GM23338 (cell line): ENCODE measurements around the gene MPZ. TPM values are rescaled to one million over a fixed set of nuclear protein-coding genes. Genes with fewer than 3 reads are reported as not detected.

Source experiments
- ATAC-seq: fragments of 200-7000 bp; cut with Tn5 transposase; 3 replicates; pipeline ENCODE4 v1.9.1; 2020
- DNase-seq: peaks from one replicate; pipeline ENCODE4 v3.0.0-alpha.2; 2015; ENCODE audit warnings: low spot score
- H2AFZ ChIP-seq: fragments of 200-600 bp; sonication (generic); 2 replicates; pipeline ENCODE4 v1.8.0; 2016; ENCODE audit warnings: antibody characterized with exemption, mild to moderate bottlenecking, moderate library complexity
- H3F3A ChIP-seq: fragments of 200-600 bp; sonication (generic); replicated peaks from 2 replicates; pipeline ENCODE4 v1.8.0; 2017; ENCODE audit warnings: antibody characterized with exemption, mixed run types, low read depth
- H3K27ac ChIP-seq: fragments of 200-600 bp; sonication (generic); 2 replicates; pipeline ENCODE4 v1.6.1; 2016; ENCODE audit warnings: low read depth
- H3K27me3 ChIP-seq: fragments of 200-600 bp; sonication (generic); 2 replicates; pipeline ENCODE4 v1.8.0; 2016; ENCODE audit warnings: mild to moderate bottlenecking, mixed run types, moderate library complexity; ENCODE audit not compliant: insufficient read depth
- H3K36me3 ChIP-seq: fragments of 200-600 bp; sonication (generic); 2 replicates; pipeline ENCODE4 v1.8.0; 2016; ENCODE audit warnings: mild to moderate bottlenecking; ENCODE audit not compliant: insufficient read depth
- H3K4me1 ChIP-seq: fragments of 200-600 bp; sonication (generic); 2 replicates; pipeline ENCODE4 v1.8.0; 2016; ENCODE audit warnings: mild to moderate bottlenecking, moderate library complexity; ENCODE audit not compliant: insufficient read depth
- H3K4me2 ChIP-seq: fragments of 200-600 bp; sonication (generic); 2 replicates; pipeline ENCODE4 v1.7.1; 2017; ENCODE audit warnings: mixed run types
- H3K4me3 ChIP-seq: fragments of 200-600 bp; sonication (generic); 2 replicates; pipeline ENCODE4 v1.6.1; 2016; ENCODE audit warnings: mixed run types
- H3K79me2 ChIP-seq: fragments of 200-600 bp; sonication (generic); replicated peaks from 2 replicates; pipeline ENCODE4 v1.8.0; 2017; ENCODE audit warnings: mild to moderate bottlenecking; ENCODE audit not compliant: insufficient read depth
- H3K9me2 ChIP-seq: fragments of 200-600 bp; sonication (generic); 2 replicates; pipeline ENCODE4 v1.8.0; 2017; ENCODE audit not compliant: insufficient read depth
- H4K20me1 ChIP-seq: fragments of 200-600 bp; sonication (generic); replicated peaks from 2 replicates; pipeline ENCODE4 v1.8.0; 2017; ENCODE audit warnings: mild to moderate bottlenecking; ENCODE audit not compliant: insufficient read depth
- H3K27ac Mint-ChIP-seq: 2 replicates; pipeline ENCODE4 v1.8.0; 2020; ENCODE audit warnings: inconsistent platforms, mild to moderate bottlenecking, moderate library complexity, mixed read lengths
- H3K27me3 Mint-ChIP-seq: 3 replicates; pipeline ENCODE4 v1.8.0; 2022; ENCODE audit warnings: low read depth, mild to moderate bottlenecking, moderate library complexity, mixed read lengths, inconsistent platforms; ENCODE audit not compliant: insufficient read depth, poor library complexity
- H3K36me3 Mint-ChIP-seq: 3 replicates; pipeline ENCODE4 v1.8.0; 2021; ENCODE audit warnings: low read depth, mild to moderate bottlenecking, inconsistent platforms, moderate library complexity, mixed read lengths
- H3K4me1 Mint-ChIP-seq: 3 replicates; pipeline ENCODE4 v1.8.0; 2020; ENCODE audit warnings: mild to moderate bottlenecking, inconsistent platforms, mixed read lengths
- H3K4me3 Mint-ChIP-seq: 3 replicates; pipeline ENCODE4 v1.8.0; 2021; ENCODE audit warnings: moderate library complexity, mild to moderate bottlenecking, inconsistent platforms, mixed read lengths
- H3K9me3 Mint-ChIP-seq: 3 replicates; pipeline ENCODE4 v1.8.0; 2020; ENCODE audit warnings: moderate library complexity, mild to moderate bottlenecking, inconsistent platforms, mixed read lengths
- CTCF ChIP-seq, 2 experiments: fragments of 200-600 bp in 1 of 2; sonication (generic) in 1 of 2; conservative IDR thresholded peaks; 2 replicates each; pipeline versions ENCODE4 v1.5.1 to v1.6.1; 2016 to 2017; ENCODE audit warnings: antibody characterized with exemption in 2 of 2, low read depth in 2 of 2, mild to moderate bottlenecking in 2 of 2, moderate library complexity in 1 of 2
- ETS1 ChIP-seq: IDR thresholded peaks from 2 replicates; pipeline ENCODE4 v1.6.1; 2016; ENCODE audit warnings: antibody characterized with exemption
- EZH2 ChIP-seq: fragments of 200-600 bp; sonication (generic); IDR thresholded peaks from one replicate; pipeline ENCODE4 v1.8.0; 2017; ENCODE audit warnings: antibody characterized with exemption, mild to moderate bottlenecking, low read depth; ENCODE audit not compliant: unreplicated experiment
- EZH2phosphoT487 ChIP-seq: fragments of 200-600 bp; sonication (generic); IDR thresholded peaks from one replicate; pipeline ENCODE4 v1.8.1; 2018; ENCODE audit warnings: antibody characterized with exemption; ENCODE audit not compliant: unreplicated experiment
- JUNB ChIP-seq: IDR thresholded peaks from one replicate; pipeline ENCODE4 v1.6.1; 2016; ENCODE audit warnings: antibody characterized with exemption; ENCODE audit not compliant: unreplicated experiment
- NANOG ChIP-seq: IDR thresholded peaks from 2 replicates; pipeline ENCODE4 v1.6.1; 2016; ENCODE audit warnings: antibody characterized with exemption, borderline replicate concordance
- POLR2AphosphoS5 ChIP-seq: IDR thresholded peaks from 2 replicates; pipeline ENCODE4 v1.6.1; 2016; ENCODE audit warnings: antibody characterized with exemption, low read depth
- STAT1 ChIP-seq: IDR thresholded peaks from one replicate; pipeline ENCODE4 v1.6.1; 2016; ENCODE audit warnings: antibody characterized with exemption; ENCODE audit not compliant: unreplicated experiment
- ZNF114 ChIP-seq: fragments of 250-450 bp; sonication (Bioruptor Pico); IDR thresholded peaks from 2 replicates; pipeline ENCODE4 v1.5.0; 2020; ENCODE audit warnings: mild to moderate bottlenecking, moderate library complexity
- ZNF462 ChIP-seq: fragments of 250-450 bp; sonication (Bioruptor Pico); IDR thresholded peaks from 2 replicates; pipeline ENCODE4 v1.5.0; 2020; ENCODE audit warnings: mild to moderate bottlenecking, moderate library complexity
- polyA plus RNA-seq: library from polyadenylated mRNA; unstranded; fragments of >200 nt; fragmentation: Nextera tagmentation; extraction: Ambion mirVana; gene quantifications from 2 replicates; pipeline ENCODE4 v1.2.1, GENCODE V29; 2016
- total RNA-seq: library from RNA; depleted of rRNA; stranded (reverse); fragments of >200 nt; shearing (Covaris generic); gene quantifications from 2 replicates; pipeline ENCODE4 v1.2.3, GENCODE V29; 2014

MPZ gene
- total and polyA plus RNA-seq, 2 experiments from 2014 or later = 1.9 to 4.0 TPM

- no peak for TF ChIP-seq CTCF (conservative IDR thresholded peaks at IDR 0.05; ENCODE audit: low read depth in 2 of 2)
- no peak for TF ChIP-seq POLR2AphosphoS5
- TF ChIP-seq EZH2 = no peak
- no peak for TF ChIP-seq JUNB
- TF ChIP-seq ZNF462 (CRISPR knock-in tag) = no peak
These were observed 10.4 kb downstream of the MPZ start (continued) for GRCh38 chr1:161299347-161299746.

- Mint-ChIP-seq H3K27me3 (peaks cover 2% of the 10 kb centered on the region), H3K27ac (no peak overlapping the region), H3K4me1 (peaks cover 10% of the 10 kb centered on the region), H3K9me3 (no peaks in the 10 kb centered on the region), H3K4me3 (no peak overlapping the region), H3K36me3 (no peaks in the 10 kb centered on the region)
- Histone ChIP-seq H3K4me2 (no peak overlapping the region), H4K20me1 (no peaks in the 10 kb centered on the region), H3K36me3 (no peaks in the 10 kb centered on the region), H3K27ac (no peak overlapping the region), H2AFZ (no peak overlapping the region), H3K9me2 (no peaks in the 10 kb centered on the region), H3K4me3 (no peak overlapping the region), H3K4me1 (peaks cover 26% of the 10 kb centered on the region), H3K27me3 (no peaks in the 10 kb centered on the region), H3K79me2 (peaks cover 3% of the 10 kb centered on the region; the same call in 1 of the 2 replicates), H3F3A (no peaks in the 10 kb centered on the region; the same call in 1 of the 2 replicates)
- DNase-seq (no peak), ATAC-seq (no peak)
- no peak for TF ChIP-seq ETS1
- no peak for TF ChIP-seq EZH2
- no peak for TF ChIP-seq POLR2AphosphoS5
- no peak for TF ChIP-seq ZNF114 (CRISPR knock-in tag)
- no peak for TF ChIP-seq EZH2phosphoT487
- no peak for TF ChIP-seq JUNB
- no peak for TF ChIP-seq CTCF (conservative IDR thresholded peaks at IDR 0.05; ENCODE audit: low read depth in 2 of 2)
- no peak for TF ChIP-seq NANOG
- no peak for TF ChIP-seq STAT1
These were observed 11.7 kb downstream of the MPZ start for GRCh38 chr1:161298116-161298515.
